Psoas muscle (tissue), 8 donors: ENCODE results near the gene UBTF. TPM values are rescaled to one million over a fixed set of nuclear protein-coding genes. Genes with fewer than 3 reads are reported as not detected.

Experiments
- ATAC-seq, 4 donors: fragments of 200-7000 bp; cut with Tn5 transposase; one replicate each; pipeline ENCODE4 v1.9.1; 2020; ENCODE audit warnings: moderate library complexity in 3 of 4, mild to moderate bottlenecking in 2 of 4
- DNase-seq, 2 donors: peaks; one replicate each; pipeline ENCODE4 v3.0.0-alpha.2; 2020
- H3K27ac ChIP-seq: fragments of 200-600 bp; one replicate; pipeline ENCODE4 v1.8.0; 2022
- H3K27me3 ChIP-seq, 3 donors: fragments of 200-600 bp in 1 of 3; one replicate each; pipeline versions ENCODE4 v1.6.1 to v1.8.0; 2013 to 2022; ENCODE audit warnings: low read length in 2 of 3, mild to moderate bottlenecking in 2 of 3, moderate library complexity in 1 of 3; ENCODE audit not compliant: insufficient read depth in 3 of 3
- H3K36me3 ChIP-seq, 2 donors: fragments of 200-600 bp in 1 of 2; one replicate each; pipeline versions ENCODE4 v1.6.1 to v1.8.0; 2013 to 2022; ENCODE audit warnings: low read depth in 1 of 2, mild to moderate bottlenecking in 1 of 2, moderate library complexity in 1 of 2; ENCODE audit not compliant: insufficient read depth in 1 of 2
- H3K4me1 ChIP-seq: fragments of 200-600 bp; one replicate; pipeline ENCODE4 v1.8.0; 2022
- H3K4me3 ChIP-seq: fragments of 200-600 bp; one replicate; pipeline ENCODE4 v1.8.0; 2022; ENCODE audit warnings: mild to moderate bottlenecking
- H3K9me3 ChIP-seq: fragments of 200-600 bp; one replicate; pipeline ENCODE4 v1.8.0; 2022
- WGBS, 3 donors: extraction: QIAGEN DNeasy Blood & Tissue Kit; methylation state at CpG; one replicate each; pipeline versions ENCODE4 v1.1.6 to v1.1.7; 2013; 5-methylcytosine and 5-hydroxymethylcytosine counted together
- intact Hi-C, 2 donors: fragments of 100-400 bp; cut with DNase I; formaldehyde crosslinking; loops; one replicate each; pipeline versions ENCODE4 v1.11.0 to v1.14.2; 2022
- polyA plus RNA-seq, 3 donors: library from polyadenylated mRNA; stranded (reverse); fragments of 200-250 nt; gene quantifications; one replicate each; pipeline ENCODE4 v1.2.3, GENCODE V29; 2013
- total RNA-seq, 4 donors: library from RNA; stranded (reverse); fragmentation: NEBNext Ultra II Directional in 2 of 4; extraction: Animal tissue kit (Norgen Biotek cat#: 25700) in 2 of 4; gene quantifications; one replicate each; pipeline versions ENCODE4 v1.2.1 to v1.2.4, GENCODE V29; 2021 to 2023
- TF ChIP-seq, protein P1 (sequence below): fragments of 200-600 bp; IDR thresholded peaks from one replicate; pipeline ENCODE4 v1.8.0; 2022; ENCODE audit warnings: antibody characterized with exemption
- donor health status: healthy with polysubstance abuse.
- donor health status: DM: no; HTN: no; CAD: no; lungs with moderate emphysema.
- donor health status: Bipolar disorder and iron deficiency.
- donor health status: healthy.
- donor health status: DM: yes; HTN: yes; CAD: no.
- donor health status: DM: no; HTN: no; CAD: no.
- donor health status: DM: no; HTN: no; CAD: no.
- donor health status: DM: yes; HTN: yes; CAD: no.

The UBTF gene
- total and polyA plus RNA-seq, 7 donors: 36.0 to 67.5 (median 47.6) TPM

DNA sequence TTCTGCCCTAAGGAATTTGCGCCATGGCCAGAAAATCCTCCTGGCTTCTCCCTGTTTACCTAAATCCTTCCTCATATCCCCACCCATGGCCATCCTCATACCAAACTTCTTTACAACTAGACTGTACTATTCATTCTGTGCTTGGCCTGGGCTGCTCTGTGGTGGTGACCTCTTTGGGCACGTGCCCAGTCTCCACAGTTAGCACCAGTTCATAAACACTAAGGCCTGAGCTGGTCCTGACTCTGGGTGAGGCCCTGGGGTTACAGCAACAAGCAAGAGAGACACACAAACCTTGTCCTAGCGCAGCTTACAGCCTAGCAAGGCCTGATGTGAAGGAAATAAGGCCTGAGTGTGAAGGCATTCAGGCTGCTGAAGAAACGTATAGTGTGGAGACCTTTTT lies 16.7 kb downstream of the UBTF start:
- H3K4me3 ChIP-seq: no peak overlapping the region
- H3K27me3 ChIP-seq: no peaks in the 10 kb centered on the region
- H3K36me3 ChIP-seq: peaks cover 4 to 14% of the 10 kb centered on the region in 2 donors
- no peaks in the 10 kb centered on the region for H3K9me3 ChIP-seq
- H3K27ac ChIP-seq: no peak overlapping the region
- TF ChIP-seq, protein P1, sequence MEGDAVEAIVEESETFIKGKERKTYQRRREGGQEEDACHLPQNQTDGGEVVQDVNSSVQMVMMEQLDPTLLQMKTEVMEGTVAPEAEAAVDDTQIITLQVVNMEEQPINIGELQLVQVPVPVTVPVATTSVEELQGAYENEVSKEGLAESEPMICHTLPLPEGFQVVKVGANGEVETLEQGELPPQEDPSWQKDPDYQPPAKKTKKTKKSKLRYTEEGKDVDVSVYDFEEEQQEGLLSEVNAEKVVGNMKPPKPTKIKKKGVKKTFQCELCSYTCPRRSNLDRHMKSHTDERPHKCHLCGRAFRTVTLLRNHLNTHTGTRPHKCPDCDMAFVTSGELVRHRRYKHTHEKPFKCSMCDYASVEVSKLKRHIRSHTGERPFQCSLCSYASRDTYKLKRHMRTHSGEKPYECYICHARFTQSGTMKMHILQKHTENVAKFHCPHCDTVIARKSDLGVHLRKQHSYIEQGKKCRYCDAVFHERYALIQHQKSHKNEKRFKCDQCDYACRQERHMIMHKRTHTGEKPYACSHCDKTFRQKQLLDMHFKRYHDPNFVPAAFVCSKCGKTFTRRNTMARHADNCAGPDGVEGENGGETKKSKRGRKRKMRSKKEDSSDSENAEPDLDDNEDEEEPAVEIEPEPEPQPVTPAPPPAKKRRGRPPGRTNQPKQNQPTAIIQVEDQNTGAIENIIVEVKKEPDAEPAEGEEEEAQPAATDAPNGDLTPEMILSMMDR: no peak
- DNase-seq (no peak), ATAC-seq (no peak)
- intact Hi-C loops: no loop called here
- peaks cover 7% of the 10 kb centered on the region for H3K4me1 ChIP-seq
- WGBS, 3 donors: 80 to 88% (median 87%) methylated on average over 4 of the region's 4 CpGs

DNA sequence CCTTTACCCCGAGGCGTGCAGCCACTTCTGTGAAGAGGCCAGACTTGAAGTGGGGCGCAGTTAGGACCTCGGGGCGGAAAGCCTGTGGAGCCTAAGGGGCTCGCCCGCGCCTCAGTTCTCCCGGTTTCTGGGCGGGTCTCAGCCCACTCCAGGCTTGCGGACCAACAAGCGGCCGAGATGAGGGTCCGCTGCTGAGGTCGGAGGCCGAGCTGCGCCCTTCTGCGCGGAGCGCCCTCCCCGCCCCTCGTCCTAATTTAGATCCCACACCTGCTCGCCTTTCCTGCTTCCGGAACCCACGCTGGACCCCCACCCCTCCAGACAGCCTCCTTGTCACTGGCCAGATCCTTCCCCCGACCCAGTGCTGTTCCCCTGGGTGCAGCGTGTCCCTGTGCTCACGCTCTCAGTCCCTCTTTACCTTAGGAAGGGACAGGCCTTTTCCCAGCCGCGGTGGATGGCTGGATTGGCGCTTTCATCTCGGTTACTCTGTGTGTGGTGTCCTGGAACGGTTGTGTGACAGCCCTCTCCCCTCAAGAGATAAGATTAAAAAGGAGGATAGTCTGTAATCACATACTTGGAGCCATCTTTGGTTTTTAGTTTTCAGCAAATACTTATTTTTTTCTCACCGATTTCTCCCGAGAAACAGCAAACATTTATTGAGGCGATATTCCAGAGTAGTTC lies 18.9 kb downstream of the UBTF start:
- Histone ChIP-seq H3K27me3 (no peaks in the 10 kb centered on the region), H3K4me3 (peak overlapping the region; percentile 87), H3K36me3 (peaks cover 0 to 21% of the 10 kb centered on the region in 2 donors), H3K4me1 (peaks cover 7% of the 10 kb centered on the region), H3K9me3 (no peaks in the 10 kb centered on the region), H3K27ac (peak overlapping the region; percentile 93)
- TF ChIP-seq, protein P1: no peak
- ATAC-seq (peak; percentile 4 to 10 (median 8)), DNase-seq (peak in 1 of 2 donors; percentile 42)
- 7 to 8% (median 7%) methylated on average over 31 to 36 of the region's 36 CpGs for WGBS, 3 donors
- intact Hi-C loops: no loop called here

DNA sequence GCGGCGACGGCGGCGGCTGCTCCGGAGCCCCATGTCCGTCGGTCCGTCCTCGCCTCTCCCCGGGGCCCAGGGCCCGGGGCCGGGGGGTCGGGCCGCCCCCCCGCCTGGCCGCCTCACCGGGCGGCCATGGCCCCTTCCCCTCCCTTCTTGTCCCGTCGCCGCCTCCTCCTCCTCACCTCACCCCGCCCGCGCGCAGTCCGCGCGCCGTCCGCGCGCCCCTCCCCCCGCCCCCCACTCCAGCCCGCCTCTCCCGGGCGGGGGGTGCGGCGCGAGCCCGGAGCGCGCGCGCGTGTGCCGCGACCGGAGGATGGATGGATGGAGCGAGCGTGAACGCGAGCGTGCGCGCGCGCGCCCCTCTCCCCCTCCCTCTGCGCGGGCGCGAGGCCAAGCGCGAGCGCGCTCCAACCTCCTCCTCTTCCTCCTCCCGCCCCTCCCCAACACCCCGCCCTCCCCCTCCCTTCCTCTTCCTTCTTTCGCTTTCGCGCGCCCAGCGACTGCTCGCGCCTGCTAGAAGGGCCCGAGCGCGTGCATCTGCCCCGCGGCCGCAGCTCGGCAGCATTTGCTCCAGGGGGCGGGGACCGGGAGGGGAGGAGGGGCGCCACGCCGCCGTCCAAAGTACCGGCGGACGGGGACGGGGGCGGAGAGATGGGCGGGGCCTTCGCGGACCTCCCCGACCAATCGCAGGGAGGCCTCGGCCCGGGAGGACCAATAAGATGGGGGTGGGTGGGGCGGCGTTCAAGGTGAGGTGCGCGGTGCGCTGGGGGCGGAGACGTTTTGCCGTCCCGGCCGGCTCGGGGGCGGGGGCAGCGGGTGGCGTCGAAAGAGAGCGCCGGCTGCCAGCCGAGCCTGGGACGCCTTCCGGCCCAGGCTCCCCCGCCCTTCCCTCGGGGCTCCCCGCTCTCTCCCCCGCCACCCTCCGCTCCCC lies 19.7 kb downstream of the UBTF start, which contains the start of gene ATXN7L3:
Gene ATXN7L3 (minus strand): TSS at position 332 of the 925 bp plus-strand sequence. CDS start 1,814 bp downstream, outside the sequence.
- H3K27me3 ChIP-seq: no peaks in the 10 kb centered on the region
- no peaks in the 10 kb centered on the region for H3K9me3 ChIP-seq
- intact Hi-C loops: no loop called here
- TF ChIP-seq, protein P1: no peak
- WGBS, 3 donors: 0 to 1% (median 1%) methylated on average over 30 to 118 of the region's 126 CpGs
- H3K27ac ChIP-seq: peak within 1 kb of the TSS; percentile 93
- peaks cover 5 to 29% of the 10 kb centered on the region in 2 donors for H3K36me3 ChIP-seq
- peak; percentile 99 to 100 for DNase-seq
- peak; percentile 95 to 96 (median 95) for ATAC-seq
- peaks cover 7% of the 10 kb centered on the region for H3K4me1 ChIP-seq
- peak within 1 kb of the TSS; percentile 87 for H3K4me3 ChIP-seq

DNA sequence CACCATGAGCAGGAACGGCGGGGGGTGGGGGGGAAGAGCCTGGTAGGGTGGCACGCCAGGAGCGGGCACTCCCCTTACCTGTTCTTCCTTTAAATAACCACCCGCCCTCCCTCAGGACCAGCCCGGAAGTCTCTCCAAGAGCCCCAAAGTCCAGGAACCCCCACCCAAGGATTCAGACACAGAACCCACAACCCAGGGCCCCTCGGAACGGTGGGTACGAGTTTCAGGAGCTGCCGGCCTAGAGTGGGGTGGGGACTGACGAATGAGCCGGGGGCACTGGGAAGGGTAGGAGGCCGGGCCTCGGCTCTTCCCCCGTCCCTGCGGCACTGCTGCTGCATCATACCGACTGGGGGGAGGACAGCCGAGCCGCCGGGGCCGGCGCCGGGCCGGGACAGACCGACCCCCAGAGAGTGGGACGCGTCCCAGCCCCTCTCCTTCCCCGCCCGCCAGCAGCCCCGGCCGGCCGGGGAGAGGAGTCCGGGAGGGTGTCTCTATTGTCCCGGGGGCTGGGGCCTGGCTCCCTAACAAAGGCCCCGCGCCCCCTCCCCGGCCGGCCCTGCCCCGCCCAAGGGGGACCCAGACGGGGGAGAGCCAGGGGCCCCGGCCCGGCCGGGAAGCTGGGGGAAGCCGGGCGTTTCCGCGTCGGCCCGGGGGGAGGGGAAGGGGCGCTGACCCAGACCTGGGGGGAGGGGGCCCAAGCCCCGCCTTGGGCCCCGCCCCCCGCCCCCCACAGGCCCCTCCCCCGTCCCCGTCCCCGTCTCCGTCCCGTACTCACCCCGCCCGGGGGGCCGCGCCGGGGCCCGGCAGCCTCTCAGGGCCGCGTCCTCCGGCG lies 20.5 kb downstream of the UBTF start:
- intact Hi-C loops: no loop called here
- peak; percentile 68 to 80 for DNase-seq
- Histone ChIP-seq H3K36me3 (peaks cover 5 to 38% of the 10 kb centered on the region in 2 donors), H3K27me3 (no peaks in the 10 kb centered on the region), H3K4me3 (peak overlapping the region; percentile 87), H3K27ac (peak overlapping the region; percentile 93), H3K9me3 (no peaks in the 10 kb centered on the region), H3K4me1 (peaks cover 7% of the 10 kb centered on the region)
- WGBS, 3 donors: 2 to 6% (median 2%) methylated on average over 17 to 66 of the region's 68 CpGs
- ATAC-seq: peak; percentile 7 to 36 (median 30)
- TF ChIP-seq, protein P1: no peak
